H1 (cell line): Measurements from ENCODE around the gene ERVW-1. TPM values are rescaled to one million over a fixed set of nuclear protein-coding genes. Genes with fewer than 3 reads are reported as not detected.

Experiments
- CTCF ChIA-PET: fragments of 300-600 bp; sonication (Branson Sonifier 250); formaldehyde crosslinking; loops from one replicate; lab custom pipeline; 2021; ENCODE audit not compliant: partially characterized antibody; lab: Charles Lee
- POLR2A ChIA-PET: fragments of 300-600 bp; sonication (Branson Sonifier 250); formaldehyde crosslinking; loops from one replicate; lab custom pipeline; 2021; ENCODE audit warnings: inconsistent platforms; ENCODE audit not compliant: partially characterized antibody; lab: Charles Lee
- DNase-seq, 2 experiments: peaks; one replicate each; pipeline versions ENCODE4 v3.0.0 to v3.0.0-alpha.2; 2010 to 2022; ENCODE audit warnings: low spot score in 2 of 2, low read depth in 1 of 2, mixed read lengths in 1 of 2
- FAIRE-seq: peaks from 2 replicates; lab custom pipeline; 2011; peaks lifted over from hg19 to GRCh38; lab: Jason Lieb, UNC
- H2AFZ ChIP-seq: 2 replicates; pipeline ENCODE4 v1.8.1; 2012; ENCODE audit warnings: low read length, inconsistent platforms
- H2AK5ac ChIP-seq: 2 replicates; pipeline ENCODE4 v1.6.1; 2013; ENCODE audit warnings: low read depth, low read length
- H2BK120ac ChIP-seq: replicated peaks from 2 replicates; pipeline ENCODE3; 2013; ENCODE audit warnings: low read depth, low read length, inconsistent platforms
- H2BK12ac ChIP-seq: 2 replicates; pipeline ENCODE4 v1.6.1; 2013; ENCODE audit warnings: low read depth, low read length
- H2BK15ac ChIP-seq: 2 replicates; pipeline ENCODE4 v1.6.1; 2013; ENCODE audit warnings: low read length
- H2BK20ac ChIP-seq: 2 replicates; pipeline ENCODE4 v1.6.1; 2013; ENCODE audit warnings: low read length
- H2BK5ac ChIP-seq: 2 replicates; pipeline ENCODE4 v1.6.1; 2013; ENCODE audit warnings: low read depth, low read length
- H3K14ac ChIP-seq: 2 replicates; pipeline ENCODE4 v1.6.1; 2013; ENCODE audit warnings: inconsistent platforms; ENCODE audit not compliant: insufficient read length
- H3K18ac ChIP-seq: 2 replicates; pipeline ENCODE4 v1.6.1; 2013; ENCODE audit warnings: low read length; ENCODE audit errors: extremely low read depth
- H3K23ac ChIP-seq: 2 replicates; pipeline ENCODE4 v1.6.1; 2013; ENCODE audit warnings: inconsistent platforms; ENCODE audit not compliant: insufficient read length
- H3K23me2 ChIP-seq: 2 replicates; pipeline ENCODE4 v1.6.1; 2013; ENCODE audit warnings: low read depth, low read length
- H3K27ac ChIP-seq: 2 replicates; pipeline ENCODE4 v1.6.1; 2011; ENCODE audit warnings: low read depth, low read length, inconsistent platforms
- H3K27me3 ChIP-seq, 4 experiments: replicated peaks in 1 of 4; 1 replicate in 1 of 4; 2 replicates in 3 of 4; pipeline versions ENCODE4 v1.6.1 to v1.8.1; 2011 to 2013; ENCODE audit warnings: low read length in 3 of 4, mild to moderate bottlenecking in 3 of 4, inconsistent platforms in 2 of 4, mixed read lengths in 2 of 4, moderate library complexity in 1 of 4; ENCODE audit not compliant: control insufficient read depth in 3 of 4, insufficient read depth in 3 of 4; ENCODE audit errors: extremely low read depth in 1 of 4
- H3K36me3 ChIP-seq, 4 experiments: 2 replicates each; pipeline versions ENCODE4 v1.6.1 to v1.8.1; 2011 to 2013; ENCODE audit warnings: mild to moderate bottlenecking in 4 of 4, low read length in 3 of 4, moderate library complexity in 2 of 4, control low read depth in 1 of 4, inconsistent platforms in 1 of 4; ENCODE audit not compliant: insufficient read depth in 4 of 4, control insufficient read depth in 2 of 4
- H3K4ac ChIP-seq: replicated peaks from 2 replicates; pipeline ENCODE3; 2013; ENCODE audit warnings: low read length, low read depth, mixed read lengths, inconsistent platforms; ENCODE audit not compliant: insufficient read length
- H3K4me1 ChIP-seq, 4 experiments: replicated peaks in 1 of 4; 1 replicate in 1 of 4; 2 replicates in 3 of 4; pipeline versions ENCODE4 v1.6.1 to v1.8.1; 2011 to 2013; ENCODE audit warnings: low read length in 3 of 4, inconsistent platforms in 2 of 4, mixed read lengths in 1 of 4; ENCODE audit not compliant: insufficient read depth in 4 of 4, control insufficient read depth in 3 of 4
- H3K4me2 ChIP-seq, 2 experiments: 2 replicates each; pipeline versions ENCODE4 v1.6.1 to v1.8.1; 2011 to 2013; ENCODE audit warnings: low read depth in 2 of 2, low read length in 2 of 2, control low read depth in 1 of 2, inconsistent platforms in 1 of 2, mild to moderate bottlenecking in 1 of 2; ENCODE audit not compliant: insufficient read depth in 1 of 2
- H3K4me3 ChIP-seq, 4 experiments: fragments of 200-600, 300-600 bp in 1 of 4; sonication (generic), shearing (Covaris generic), sonication (Bioruptor Twin) in 1 of 4; 2 replicates each; pipeline versions ENCODE4 v1.5.1 to v1.8.1; 2011 to 2016; ENCODE audit warnings: low read length in 4 of 4, low read depth in 3 of 4, control low read depth in 2 of 4, inconsistent platforms in 2 of 4, mild to moderate bottlenecking in 2 of 4, mixed read lengths in 1 of 4, moderate library complexity in 1 of 4; ENCODE audit not compliant: insufficient read depth in 2 of 4; ENCODE audit errors: extremely low read depth in 1 of 4
- H3K56ac ChIP-seq: replicated peaks from 2 replicates; pipeline ENCODE3; 2013; ENCODE audit warnings: low read depth, mild to moderate bottlenecking, mixed read lengths, low read length, inconsistent platforms; ENCODE audit not compliant: insufficient read length
- H3K79me1 ChIP-seq: 2 replicates; pipeline ENCODE4 v1.6.1; 2013; ENCODE audit warnings: low read depth, low read length, control low read depth
- H3K79me2 ChIP-seq, 2 experiments: 2 replicates each; pipeline versions ENCODE4 v1.6.1 to v1.8.1; 2012 to 2013; ENCODE audit warnings: low read length in 2 of 2, mild to moderate bottlenecking in 2 of 2, inconsistent platforms in 1 of 2; ENCODE audit not compliant: insufficient read depth in 2 of 2, control insufficient read depth in 1 of 2
- H3K9ac ChIP-seq, 4 experiments: replicated peaks in 1 of 4; 1 replicate in 1 of 4; 2 replicates in 3 of 4; pipeline versions ENCODE4 v1.6.1 to v1.8.1; 2011 to 2013; ENCODE audit warnings: low read depth in 3 of 4, low read length in 3 of 4, control low read depth in 2 of 4, mild to moderate bottlenecking in 2 of 4, moderate library complexity in 2 of 4, inconsistent platforms in 1 of 4; ENCODE audit errors: extremely low read depth in 1 of 4
- H3K9me3 ChIP-seq, 2 experiments: 2 replicates each; pipeline versions ENCODE4 v1.6.1 to v1.8.1; 2012 to 2013; ENCODE audit warnings: mild to moderate bottlenecking in 2 of 2, moderate library complexity in 2 of 2, control low read depth in 1 of 2, inconsistent platforms in 1 of 2, low read depth in 1 of 2, low read length in 1 of 2, mixed read lengths in 1 of 2; ENCODE audit not compliant: insufficient read depth in 2 of 2
- H4K20me1 ChIP-seq, 2 experiments: replicated peaks in 1 of 2; 2 replicates each; pipeline versions ENCODE3 to v1.8.1; 2011 to 2013; ENCODE audit warnings: inconsistent platforms in 2 of 2, low read length in 2 of 2, mild to moderate bottlenecking in 1 of 2; ENCODE audit not compliant: insufficient read depth in 2 of 2, control insufficient read depth in 1 of 2
- H4K5ac ChIP-seq: 2 replicates; pipeline ENCODE4 v1.6.1; 2013; ENCODE audit warnings: low read length, low read depth, mixed read lengths, inconsistent platforms; ENCODE audit not compliant: insufficient read length
- H4K8ac ChIP-seq: 2 replicates; pipeline ENCODE4 v1.8.0; 2013; ENCODE audit warnings: mild to moderate bottlenecking, moderate library complexity, low read length, inconsistent platforms; ENCODE audit not compliant: insufficient read depth; ENCODE audit errors: extremely low read depth
- H4K91ac ChIP-seq: replicated peaks from 2 replicates; pipeline ENCODE3; 2013; ENCODE audit warnings: low read length, mixed read lengths, inconsistent platforms; ENCODE audit not compliant: insufficient read length
- CREB1 ChIP-seq: IDR thresholded peaks from 2 replicates; pipeline ENCODE4 v1.6.1; 2012; ENCODE audit warnings: inconsistent platforms
- POLR2A ChIP-seq, 2 experiments: IDR thresholded peaks; 1 replicate in 1 of 2; 2 replicates in 1 of 2; pipeline ENCODE4 v1.6.1; 2011; ENCODE audit warnings: low read depth in 2 of 2, low read length in 2 of 2, mild to moderate bottlenecking in 2 of 2; ENCODE audit errors: control extremely low read depth in 1 of 2
- RAD21 ChIP-seq, 2 experiments: IDR thresholded peaks in 1 of 2; conservative IDR thresholded peaks in 1 of 2; 2 replicates each; pipeline ENCODE4 v1.6.1; 2011; ENCODE audit warnings: low read depth in 2 of 2, low read length in 2 of 2, improper control_type of control experiment in 1 of 2, inconsistent platforms in 1 of 2, mild to moderate bottlenecking in 1 of 2, moderate library complexity in 1 of 2
- RBBP5 ChIP-seq: IDR thresholded peaks from 2 replicates; pipeline ENCODE4 v1.7.1; 2012; ENCODE audit warnings: low read depth, mild to moderate bottlenecking, inconsistent platforms, low read length, moderate library complexity, borderline replicate concordance
- SP1 ChIP-seq: IDR thresholded peaks from 2 replicates; pipeline ENCODE4 v1.6.1; 2011; ENCODE audit warnings: low read depth, low read length
- TBP ChIP-seq: IDR thresholded peaks from 2 replicates; pipeline ENCODE4 v1.6.1; 2011; ENCODE audit warnings: low read depth, low read length, improper control_type of control experiment
- TCF12 ChIP-seq: IDR thresholded peaks from 2 replicates; pipeline ENCODE4 v1.6.1; 2011; ENCODE audit warnings: low read depth, mild to moderate bottlenecking, low read length
- TEAD4 ChIP-seq: IDR thresholded peaks from 2 replicates; pipeline ENCODE4 v1.6.1; 2012; ENCODE audit warnings: low read depth, low read length, inconsistent platforms, mixed read lengths
- WGBS, 2 experiments: shearing (Covaris generic) in 1 of 2; methylation state at CpG; one replicate each; pipeline versions ENCODE4 v1.1.6 to v1.1.7; 2013 to 2015; ENCODE audit warnings: low lambda C conversion rate in 2 of 2, mixed read lengths in 2 of 2, inconsistent platforms in 1 of 2, low coverage in 1 of 2, missing lambda C conversion rate in 1 of 2; ENCODE audit not compliant: insufficient replicate concordance in 2 of 2, insufficient coverage in 1 of 2, insufficient read length in 1 of 2; ENCODE audit errors: extremely low coverage in 1 of 2, missing lambda C conversion rate in 1 of 2; 5-methylcytosine and 5-hydroxymethylcytosine counted together
- polyA plus RNA-seq, 7 experiments: library from polyadenylated mRNA; depleted of rRNA in 3 of 7; stranded (reverse) in 5 of 7; unstranded in 2 of 7; fragments of >200 nt in 5 of 7; fragments of 200-250 nt in 2 of 7; gene quantifications; 1 replicate in 5 of 7; 2 replicates in 1 of 7; 4 replicates in 1 of 7; pipeline versions ENCODE4 v1.2.1 to v1.2.3, GENCODE V29; 2011 to 2013; ENCODE audit warnings: missing spikeins in 2 of 7, mixed read lengths in 2 of 7
- total RNA-seq: library from RNA; stranded (reverse); fragmentation: NEBNext Ultra II Directional; extraction: Animal tissue kit (Norgen Biotek cat#: 25700); gene quantifications from 2 replicates; pipeline ENCODE4 v1.2.1, GENCODE V29; 2021

The ERVW-1 gene
- total and polyA plus RNA-seq, 2 of the 8 experiments (the other 6 are each of a cell fraction or from before 2014, with no cell fraction given) = 0.08 TPM; not detected in 1

- no peak overlapping the region for H3K14ac ChIP-seq
- H3K27me3 ChIP-seq = no peaks in the 10 kb centered on the region
- DNase-seq = no peak
- H3K56ac ChIP-seq = no peak overlapping the region
- no peaks in the 10 kb centered on the region for H3K36me3 ChIP-seq
- peak overlapping the region; percentile 71 for H4K91ac ChIP-seq
- peak overlapping the region; percentile 10; the same call in 1 of the 2 replicates for H2BK15ac ChIP-seq
- TF ChIP-seq RBBP5 (no peak), TEAD4 (no peak), TCF12 (no peak), POLR2A (IDR thresholded peaks at IDR 0.05; ENCODE audit: control extremely low read depth in 1 of 2, low read depth in 2 of 2, low read length in 2 of 2) (no peak), RAD21 (IDR thresholded peaks at IDR 0.05 in 1 of 2, conservative IDR thresholded peaks at IDR 0.05 in 1 of 2; ENCODE audit: low read depth in 2 of 2, low read length in 2 of 2) (no peak), TBP (no peak), SP1 (no peak), CREB1 (no peak)
- TF ChIP-seq, all 59 proteins: peak for 0
- no peaks in the 10 kb centered on the region for H3K9me3 ChIP-seq
- no peak overlapping the region; a peak in 1 of 8 replicates for H3K4me3 ChIP-seq
- POLR2A ChIA-PET = interaction anchor here (0.7 to 1.3 kb wide), 2 partner anchors 11 to 24 kb away, joined by 3 read pairs; no protein-coding TSS in a partner anchor
- peak overlapping the region; percentile 53; the same call in 1 of the 2 replicates for H2BK20ac ChIP-seq
- FAIRE-seq = no peak
- H3K23me2 ChIP-seq = no peaks in the 10 kb centered on the region; the same call in 1 of the 2 replicates
- no peak overlapping the region for H3K23ac ChIP-seq
- H2BK5ac ChIP-seq = peak overlapping the region; percentile 94; the same call in 1 of the 2 replicates
- no peak overlapping the region for H4K5ac ChIP-seq
- peak overlapping the region; percentile 82; the same call in 1 of the 2 replicates for H2AFZ ChIP-seq
- no peak overlapping the region for H3K9ac ChIP-seq
- no peaks in the 10 kb centered on the region for H3K79me2 ChIP-seq
- H3K4me2 ChIP-seq = peak overlapping the region; percentile 5 to 25; a peak in 3 of 4 replicates
- CTCF ChIA-PET = interaction anchor here (0.8 to 2.2 kb wide), 3 partner anchors 10 to 25 kb away, joined by 5 to 15 read pairs (median 15); partner anchors contain the start of gene GATAD1
- no peak overlapping the region for H4K8ac ChIP-seq
- WGBS, 2 experiments = 55% methylated on average over 7 of the region's 7 CpGs; no CpG with 5 or more reads in 1 of the 2 experiments
- H4K20me1 ChIP-seq = no peaks in the 10 kb centered on the region
- no peaks in the 10 kb centered on the region for H3K79me1 ChIP-seq
- peak overlapping the region; percentile 17 for H2BK120ac ChIP-seq
- H3K4me1 ChIP-seq = peaks cover 0 to 11% (median 5%) of the 10 kb centered on the region in 4 experiments; a peak in 4 of 7 replicates
- H3K18ac ChIP-seq = peak overlapping the region; percentile 9; the same call in 1 of the 2 replicates
- peak overlapping the region; percentile 87 for H3K4ac ChIP-seq
- H2BK12ac ChIP-seq = peak overlapping the region; percentile 93; the same call in 1 of the 2 replicates
- no peak overlapping the region for H3K27ac ChIP-seq
- H2AK5ac ChIP-seq = peak overlapping the region; percentile 88
Observed at GRCh38 chr7:92436612-92437445, 40.9 kb downstream of the ERVW-1 start.
